Measurements from ENCODE around the gene SLC34A1. TPM values are rescaled to one million over a fixed set of nuclear protein-coding genes. Genes with fewer than 3 reads are reported as not detected.
"Not testable (repeated sequence)": the region's sequence is repeated elsewhere in the genome, so short reads cannot be mapped to it uniquely, and the experiment has no call there.

Gene SLC34A1
- total RNA-seq, 4 donors from 2014 or later: not detected

- no peak overlapping the region for H3K4me3 ChIP-seq (replicated peaks in 1 of 3)
- no peak for DNase-seq
- H3K4me1 ChIP-seq: no peaks in the 10 kb centered on the region
- H3K27ac ChIP-seq: no peak overlapping the region
- H3K9me3 ChIP-seq: no peaks in the 10 kb centered on the region
- H3K27me3 ChIP-seq: no peaks in the 10 kb centered on the region
- no peak for TF ChIP-seq POLR2A (IDR thresholded peaks at IDR 0.05)
- no peak for TF ChIP-seq CTCF (IDR thresholded peaks at IDR 0.05)
- H3K36me3 ChIP-seq: peaks cover 54 to 65% of the 10 kb centered on the region in 2 donors
- intact Hi-C loops (cut with DNase I): no loop called here
- 92 to 97% methylated on average over 26 to 30 of the region's 36 CpGs for WGBS, 2 donors
Measured at GRCh38 chr5:177336603-177337494, 47.4 kb upstream of the SLC34A1 start.

- no peak for DNase-seq
- Histone ChIP-seq H3K27ac (no peak overlapping the region), H3K4me1 (no peaks in the 10 kb centered on the region), H3K4me3 (replicated peaks in 1 of 3) (no peak overlapping the region), H3K27me3 (no peaks in the 10 kb centered on the region), H3K36me3 (peaks cover 44 to 50% of the 10 kb centered on the region in 2 donors), H3K9me3 (no peaks in the 10 kb centered on the region)
- no peak for TF ChIP-seq POLR2A (IDR thresholded peaks at IDR 0.05)
- TF ChIP-seq CTCF (IDR thresholded peaks at IDR 0.05): no peak
- 84 to 86% methylated on average over 17 to 19 of the region's 22 CpGs for WGBS, 2 donors
- intact Hi-C loops (cut with DNase I): no loop called here
Measured at GRCh38 chr5:177338251-177339106, 45.8 kb upstream of the SLC34A1 start.

GRCh38 chr5:177339107-177339638 is 45.1 kb upstream of the SLC34A1 start:
- H3K4me3 ChIP-seq (replicated peaks in 1 of 3): no peak overlapping the region
- H3K4me1 ChIP-seq: no peaks in the 10 kb centered on the region
- intact Hi-C loops (cut with DNase I): no loop called here
- DNase-seq: no peak
- H3K36me3 ChIP-seq: peaks cover 37 to 43% of the 10 kb centered on the region in 2 donors
- 77% methylated on average over 9 to 11 of the region's 11 CpGs for WGBS, 2 donors
- H3K9me3 ChIP-seq: no peaks in the 10 kb centered on the region
- no peak for TF ChIP-seq POLR2A (IDR thresholded peaks at IDR 0.05)
- no peak for TF ChIP-seq CTCF (IDR thresholded peaks at IDR 0.05)
- H3K27me3 ChIP-seq: no peaks in the 10 kb centered on the region
- H3K27ac ChIP-seq: no peak overlapping the region

GRCh38 chr5:177343000-177343399 is 41.2 kb upstream of the SLC34A1 start:
- intact Hi-C loops (cut with DNase I); H3K36me3 ChIP-seq; DNase-seq; H3K4me3 ChIP-seq (replicated peaks in 1 of 3); H3K4me1 ChIP-seq; H3K9me3 ChIP-seq; H3K27ac ChIP-seq; H3K27me3 ChIP-seq: not testable (repeated sequence)
- WGBS, 2 donors: 93 to 95% methylated on average over 14 of the region's 14 CpGs

GRCh38 chr5:177343777-177344176 is 40.5 kb upstream of the SLC34A1 start:
- H3K36me3 ChIP-seq: peaks cover 0 to 2% of the 10 kb centered on the region in 2 donors
- 95 to 99% methylated on average over 6 of the region's 6 CpGs for WGBS, 2 donors
- intact Hi-C loops (cut with DNase I): no loop called here
- no peaks in the 10 kb centered on the region for H3K9me3 ChIP-seq
- peaks cover 0 to under 1% of the 10 kb centered on the region in 2 donors for H3K4me1 ChIP-seq
- no peaks in the 10 kb centered on the region for H3K27me3 ChIP-seq
- no peak for DNase-seq
- H3K4me3 ChIP-seq (replicated peaks in 1 of 3): no peak overlapping the region
- TF ChIP-seq POLR2A (IDR thresholded peaks at IDR 0.05) (no peak), CTCF (IDR thresholded peaks at IDR 0.05) (no peak)
- no peak overlapping the region for H3K27ac ChIP-seq

Measured in thyroid gland (tissue), 4 donors.